ENCODE data around the gene WSCD2. TPM values are rescaled to one million over a fixed set of nuclear protein-coding genes. Genes with fewer than 3 reads are reported as not detected.

WSCD2 gene
- total and polyA plus RNA-seq, 2 donors (not counting 1 experiment from before 2014, with no cell fraction given), result 1.1 to 5.9 TPM

DNA sequence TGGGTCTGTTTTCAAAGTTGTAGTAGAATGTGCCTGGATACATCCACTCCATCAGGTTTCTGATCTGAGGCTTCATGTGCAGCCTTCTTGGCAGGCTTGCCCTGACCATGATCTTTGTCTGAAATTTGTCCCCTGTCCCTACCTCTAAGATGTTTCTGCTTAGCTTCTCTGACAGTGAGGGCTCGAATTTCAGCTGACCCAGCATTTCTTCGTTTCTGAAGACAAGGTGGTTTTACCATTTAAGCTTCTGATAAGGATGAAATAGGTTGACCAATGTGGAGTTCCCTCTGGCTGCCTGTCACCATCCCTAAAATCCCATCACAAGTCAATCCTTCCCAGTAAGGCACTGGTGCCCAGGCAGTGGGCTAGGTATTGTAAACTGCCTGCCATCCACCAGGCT lies 153.1 kb downstream of the WSCD2 start:
- H3K27me3 Mint-ChIP-seq, result peaks cover 23% of the 10 kb centered on the region
- peaks cover 2% of the 10 kb centered on the region for H3K4me1 Mint-ChIP-seq
- no peak overlapping the region for H3K4me3 Mint-ChIP-seq
- no peak overlapping the region for H2AFZ ChIP-seq (ENCODE audit: insufficient read depth, low read depth, low read length, poor library complexity, severe bottlenecking)
- TF ChIP-seq, protein P1, sequence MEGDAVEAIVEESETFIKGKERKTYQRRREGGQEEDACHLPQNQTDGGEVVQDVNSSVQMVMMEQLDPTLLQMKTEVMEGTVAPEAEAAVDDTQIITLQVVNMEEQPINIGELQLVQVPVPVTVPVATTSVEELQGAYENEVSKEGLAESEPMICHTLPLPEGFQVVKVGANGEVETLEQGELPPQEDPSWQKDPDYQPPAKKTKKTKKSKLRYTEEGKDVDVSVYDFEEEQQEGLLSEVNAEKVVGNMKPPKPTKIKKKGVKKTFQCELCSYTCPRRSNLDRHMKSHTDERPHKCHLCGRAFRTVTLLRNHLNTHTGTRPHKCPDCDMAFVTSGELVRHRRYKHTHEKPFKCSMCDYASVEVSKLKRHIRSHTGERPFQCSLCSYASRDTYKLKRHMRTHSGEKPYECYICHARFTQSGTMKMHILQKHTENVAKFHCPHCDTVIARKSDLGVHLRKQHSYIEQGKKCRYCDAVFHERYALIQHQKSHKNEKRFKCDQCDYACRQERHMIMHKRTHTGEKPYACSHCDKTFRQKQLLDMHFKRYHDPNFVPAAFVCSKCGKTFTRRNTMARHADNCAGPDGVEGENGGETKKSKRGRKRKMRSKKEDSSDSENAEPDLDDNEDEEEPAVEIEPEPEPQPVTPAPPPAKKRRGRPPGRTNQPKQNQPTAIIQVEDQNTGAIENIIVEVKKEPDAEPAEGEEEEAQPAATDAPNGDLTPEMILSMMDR (IDR thresholded peaks at IDR 0.05), result no peak
- TF ChIP-seq EZH2 (IDR thresholded peaks at IDR 0.05; ENCODE audit: borderline replicate concordance, insufficient read depth, low read depth, low read length, poor library complexity, severe bottlenecking), result no peak
- no peaks in the 10 kb centered on the region for H3K9me3 Mint-ChIP-seq (ENCODE audit: insufficient read depth)
- H3K36me3 ChIP-seq (replicated peaks in 1 of 2; ENCODE audit: control extremely low read depth in 1 of 2, control insufficient read depth in 1 of 2, extremely low read depth in 1 of 2, insufficient read depth in 2 of 2, low read length in 1 of 2), result no peaks in the 10 kb centered on the region
- CTCF ChIA-PET, result no interaction called here
- peaks cover 0 to 6% (median 1%) of the 10 kb centered on the region in 4 experiments for H3K27me3 ChIP-seq (replicated peaks in 1 of 4; ENCODE audit: control extremely low read depth in 1 of 4, control insufficient read depth in 3 of 4, insufficient read depth in 4 of 4, low read length in 3 of 4)
- no peak overlapping the region for H3K9ac ChIP-seq (ENCODE audit: low read length)
- H3K27ac ChIP-seq (ENCODE audit: low read length in 2 of 2), result no peak overlapping the region
- no peak overlapping the region for H3K4me2 ChIP-seq (replicated peaks; ENCODE audit: low read depth, low read length, poor library complexity, severe bottlenecking)
- DNase-seq (no peak), ATAC-seq (ENCODE audit: low read depth) (no peak)
- POLR2A ChIA-PET, result no interaction called here
- no peaks in the 10 kb centered on the region for H3K4me1 ChIP-seq (ENCODE audit: control insufficient read depth in 2 of 2, insufficient read depth in 2 of 2, low read length in 2 of 2)
- intact Hi-C loops (cut with micrococcal nuclease), result no loop called here
- no peaks in the 10 kb centered on the region for H4K20me1 ChIP-seq (ENCODE audit: control insufficient read depth, insufficient read depth, low read length, poor library complexity, severe bottlenecking)
- H3K79me2 ChIP-seq (ENCODE audit: control insufficient read depth, insufficient read depth, low read length), result no peaks in the 10 kb centered on the region
- H3K27ac Mint-ChIP-seq, result no peak overlapping the region
- no CpG with 5 or more reads among the region's 2 CpGs for WGBS (ENCODE audit: insufficient coverage)
- H3K9me3 ChIP-seq (ENCODE audit: control extremely low read depth in 1 of 3, control insufficient read depth in 2 of 3, insufficient read depth in 1 of 3, low read length in 2 of 3), result no peaks in the 10 kb centered on the region
- no peak overlapping the region for H3K4me3 ChIP-seq (ENCODE audit: control extremely low read depth in 1 of 5, extremely low read depth in 1 of 5, insufficient read depth in 1 of 5, low read depth in 2 of 5, low read length in 4 of 5)

DNA sequence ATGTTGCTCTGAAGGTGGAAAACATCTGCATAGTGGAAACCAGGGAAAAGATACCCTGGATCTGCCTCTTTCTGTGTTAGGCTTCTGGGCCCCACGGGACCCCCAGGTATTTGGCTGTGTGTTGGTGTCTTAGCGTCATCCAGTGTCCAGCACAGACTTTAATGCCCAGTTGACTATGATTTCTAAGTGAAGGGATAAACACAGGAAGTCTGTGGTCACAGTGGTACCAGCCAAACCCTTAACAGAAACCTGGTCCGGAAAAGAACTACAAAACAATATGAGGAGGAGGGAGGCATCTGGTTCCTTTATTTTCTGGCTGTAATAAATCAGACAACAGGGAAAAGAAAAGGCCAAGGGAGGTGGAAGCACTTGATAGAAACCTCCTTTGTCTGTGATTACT lies 153.6 kb downstream of the WSCD2 start:
- DNase-seq, result no peak
- CTCF ChIA-PET, result no interaction called here

More for the DNA sequence above, 153.6 kb downstream of the WSCD2 start:
- Histone ChIP-seq H3K4me1 (ENCODE audit: control insufficient read depth in 2 of 2, insufficient read depth in 2 of 2, low read length in 2 of 2) (no peaks in the 10 kb centered on the region), H3K4me3 (ENCODE audit: control extremely low read depth in 1 of 5, extremely low read depth in 1 of 5, insufficient read depth in 1 of 5, low read depth in 2 of 5, low read length in 4 of 5) (no peak overlapping the region), H2AFZ (ENCODE audit: insufficient read depth, low read depth, low read length, poor library complexity, severe bottlenecking) (no peak overlapping the region), H3K9ac (ENCODE audit: low read length) (no peak overlapping the region), H3K27me3 (replicated peaks in 1 of 4; ENCODE audit: control extremely low read depth in 1 of 4, control insufficient read depth in 3 of 4, insufficient read depth in 4 of 4, low read length in 3 of 4) (peaks cover 0 to 6% (median 1%) of the 10 kb centered on the region in 4 experiments), H3K9me3 (ENCODE audit: control extremely low read depth in 1 of 3, control insufficient read depth in 2 of 3, insufficient read depth in 1 of 3, low read length in 2 of 3) (no peaks in the 10 kb centered on the region), H3K27ac (ENCODE audit: low read length in 2 of 2) (no peak overlapping the region), H3K4me2 (replicated peaks; ENCODE audit: low read depth, low read length, poor library complexity, severe bottlenecking) (no peak overlapping the region), H3K79me2 (ENCODE audit: control insufficient read depth, insufficient read depth, low read length) (no peaks in the 10 kb centered on the region), H3K36me3 (replicated peaks in 1 of 2; ENCODE audit: control extremely low read depth in 1 of 2, control insufficient read depth in 1 of 2, extremely low read depth in 1 of 2, insufficient read depth in 2 of 2, low read length in 1 of 2) (no peaks in the 10 kb centered on the region), H4K20me1 (ENCODE audit: control insufficient read depth, insufficient read depth, low read length, poor library complexity, severe bottlenecking) (no peaks in the 10 kb centered on the region)
- Mint-ChIP-seq H3K9me3 (ENCODE audit: insufficient read depth) (no peaks in the 10 kb centered on the region), H3K4me3 (no peak overlapping the region), H3K27ac (no peak overlapping the region), H3K27me3 (peaks cover 23% of the 10 kb centered on the region), H3K4me1 (peaks cover 2% of the 10 kb centered on the region)
- no peak for ATAC-seq (ENCODE audit: low read depth)
- POLR2A ChIA-PET, result no interaction called here
- intact Hi-C loops (cut with micrococcal nuclease), result no loop called here
- 0% methylated on average over 2 of the region's 3 CpGs for WGBS (ENCODE audit: insufficient coverage)
- TF ChIP-seq EZH2 (IDR thresholded peaks at IDR 0.05; ENCODE audit: borderline replicate concordance, insufficient read depth, low read depth, low read length, poor library complexity, severe bottlenecking), result no peak
- TF ChIP-seq, protein P1 (IDR thresholded peaks at IDR 0.05), result no peak
